Measurements from ENCODE around the gene UFSP1.

DNA sequence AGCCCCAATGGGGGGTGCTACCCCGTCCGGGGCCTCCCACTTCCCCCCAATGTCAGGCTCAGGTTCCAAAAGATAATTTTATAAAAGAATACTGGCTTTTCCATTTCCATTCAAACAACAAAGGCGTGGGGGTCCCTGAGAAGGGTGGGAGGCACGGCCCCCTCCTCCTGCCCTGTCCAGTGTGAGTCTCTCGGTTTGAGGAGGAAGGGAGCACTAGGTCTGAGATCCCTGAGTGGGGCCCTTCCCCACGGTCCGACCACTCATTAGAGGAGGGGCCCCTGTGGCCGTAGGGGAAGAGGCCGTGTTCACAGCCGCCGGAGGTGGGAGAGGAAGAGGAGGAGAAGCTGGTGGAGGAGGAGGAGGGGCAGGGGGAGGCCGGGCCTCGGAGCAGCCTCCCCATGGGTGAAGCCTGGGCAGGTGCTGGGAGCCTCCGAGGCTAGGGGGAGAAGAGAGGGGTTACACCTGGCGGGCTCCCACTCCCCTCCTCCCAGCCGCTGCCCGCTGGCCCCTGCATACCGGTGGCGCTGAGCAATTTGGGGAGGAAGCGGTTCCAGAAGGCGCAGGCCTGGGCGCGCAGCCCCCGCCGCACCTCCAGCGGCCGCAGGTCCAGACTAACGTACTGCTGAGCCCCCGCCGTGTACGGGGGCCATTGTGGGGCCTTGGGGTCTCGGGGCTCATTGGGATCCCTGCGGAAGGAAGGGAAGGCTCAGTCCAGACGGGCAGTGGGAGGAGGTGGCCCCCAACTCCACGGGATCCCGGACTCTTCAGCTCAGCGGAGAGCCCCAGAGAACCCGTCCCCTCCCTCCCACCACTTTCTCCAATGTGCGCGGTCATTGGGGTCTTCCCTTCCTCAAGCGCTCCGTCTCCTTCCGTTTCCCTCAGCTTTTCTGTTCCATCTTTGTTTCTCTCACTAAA is 1.4 kb upstream of the UFSP1 start:
- TF ChIP-seq ZNF274 (IDR thresholded peaks at IDR 0.05; ENCODE audit: low read depth, low read length) (no peak), YY1 (IDR thresholded peaks at IDR 0.05; ENCODE audit: insufficient read depth, insufficient read length) (no peak)

All from NT2/D1 (cell line).